ENCODE data around the gene CORO6. TPM values are rescaled to one million over a fixed set of nuclear protein-coding genes. Genes with fewer than 3 reads are reported as not detected.

CORO6 gene
- total and polyA plus RNA-seq, 10 of the 15 experiments (the other 5 are each of a cell fraction or from before 2014, with no cell fraction given): 0.26 to 5.0 (median 1.7) TPM; not detected in 1

DNA sequence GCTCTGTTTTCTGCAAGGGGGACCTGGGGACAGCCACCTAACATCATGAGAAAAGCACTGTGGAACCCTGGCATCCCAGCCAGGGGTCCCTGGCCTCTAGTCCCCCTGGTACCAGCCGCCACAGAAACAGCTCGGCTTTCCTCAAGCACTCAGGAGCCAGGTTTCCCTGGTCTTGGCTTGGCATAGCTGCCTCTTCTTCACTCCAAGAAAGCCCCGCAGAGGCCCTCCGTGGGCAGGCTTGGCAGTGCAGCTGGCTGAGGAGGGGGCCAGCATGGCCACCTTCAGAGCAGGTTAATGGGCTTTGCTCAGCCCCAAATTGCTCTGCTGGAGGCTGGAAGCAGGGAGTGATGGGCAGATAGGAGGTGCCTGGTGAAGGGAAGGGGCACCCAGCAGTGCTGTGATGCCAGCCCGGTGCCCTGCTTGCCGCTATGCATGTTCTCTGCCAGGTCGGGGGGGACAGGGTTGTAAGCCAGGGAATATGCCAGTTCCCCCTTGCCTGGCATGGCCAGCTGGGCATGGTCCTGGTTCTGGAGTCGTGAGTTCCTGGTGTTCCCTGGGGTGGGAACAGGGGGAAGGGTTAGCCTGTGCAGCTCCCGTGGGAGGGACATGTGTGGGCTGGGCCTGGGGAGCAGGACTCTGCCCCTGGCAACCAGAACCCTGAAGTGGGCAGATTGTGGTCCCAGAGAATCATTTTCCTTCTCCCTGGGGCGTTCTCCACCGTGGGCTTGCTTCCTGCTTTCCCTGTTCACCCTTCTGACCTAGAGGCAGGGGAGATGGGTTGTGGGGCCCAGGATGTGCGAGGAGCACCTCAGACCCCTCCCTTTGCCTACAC, 26.6 kb downstream of the CORO6 start:
- Histone ChIP-seq H3K79me2 (ENCODE audit: control insufficient read depth, insufficient read depth, low read length) (no peaks in the 10 kb centered on the region), H3K9ac (ENCODE audit: control insufficient read depth, insufficient read depth, low read length) (no peak overlapping the region), H3K27me3 (replicated peaks in 1 of 2; ENCODE audit: control insufficient read depth in 2 of 2, insufficient read depth in 2 of 2, low read length in 1 of 2) (no peaks in the 10 kb centered on the region; a peak in 1 of 4 replicates), H4K20me1 (ENCODE audit: control insufficient read depth, insufficient read depth) (no peaks in the 10 kb centered on the region), H3K27ac (ENCODE audit: control insufficient read depth, insufficient read depth) (no peak overlapping the region), H3K36me3 (ENCODE audit: control insufficient read depth in 2 of 2, insufficient read depth in 2 of 2, low read length in 1 of 2) (no peaks in the 10 kb centered on the region), H3K4me1 (ENCODE audit: control insufficient read depth, insufficient read depth, low read length) (peaks cover 32% of the 10 kb centered on the region), H3K4me3 (no peak overlapping the region), H3K4me2 (ENCODE audit: control insufficient read depth, insufficient read depth) (no peak overlapping the region), H3K9me3 (replicated peaks; ENCODE audit: control insufficient read depth, insufficient read depth, low read length) (no peaks in the 10 kb centered on the region), H2AFZ (ENCODE audit: control insufficient read depth, low read depth, low read length) (no peak overlapping the region)
- intact Hi-C loops (cut with micrococcal nuclease; ENCODE audit: unreplicated experiment): loop anchor here (10.0 kb wide), 1 partner anchor 231 kb away; no protein-coding TSS in a partner anchor
- no TSS peak for BruUV-seq (replicated peaks)
- ChIA-PET SMC1A (ENCODE audit: uncharacterized antibody, unreplicated experiment) (no interaction called here), POLR2A (no interaction called here), CTCF (interaction anchor here (0.8 to 1.8 kb wide), 2 partner anchors 16 to 17 kb away, joined by 3 to 7 read pairs; no protein-coding TSS in a partner anchor), RAD21 (ENCODE audit: unreplicated experiment) (no interaction called here)
- 62% methylated on average over 12 of the region's 12 CpGs for WGBS (ENCODE audit: insufficient coverage, insufficient replicate concordance, low lambda C conversion rate, missing lambda C conversion rate)
- in situ Hi-C loops (cut with MboI): no loop called here
- DNase-seq (ENCODE audit: low read depth, low spot score): no peak
- TF ChIP-seq IRF4 (IDR thresholded peaks at IDR 0.05; ENCODE audit: low read depth, low read length) (no peak), CBX3 (IDR thresholded peaks at IDR 0.05; ENCODE audit: borderline replicate concordance, low read depth) (no peak), SREBF2 (IDR thresholded peaks at IDR 0.05; ENCODE audit: low read length) (no peak), CREB1 (IDR thresholded peaks at IDR 0.05; ENCODE audit: low read depth) (no peak), TCF12 (IDR thresholded peaks at IDR 0.05; ENCODE audit: low read depth, low read length) (no peak), BACH1 (IDR thresholded peaks at IDR 0.05; ENCODE audit: borderline replicate concordance) (no peak), MXI1 (IDR thresholded peaks at IDR 0.05; ENCODE audit: low read depth, low read length) (no peak)
- TF ChIP-seq, protein P1, sequence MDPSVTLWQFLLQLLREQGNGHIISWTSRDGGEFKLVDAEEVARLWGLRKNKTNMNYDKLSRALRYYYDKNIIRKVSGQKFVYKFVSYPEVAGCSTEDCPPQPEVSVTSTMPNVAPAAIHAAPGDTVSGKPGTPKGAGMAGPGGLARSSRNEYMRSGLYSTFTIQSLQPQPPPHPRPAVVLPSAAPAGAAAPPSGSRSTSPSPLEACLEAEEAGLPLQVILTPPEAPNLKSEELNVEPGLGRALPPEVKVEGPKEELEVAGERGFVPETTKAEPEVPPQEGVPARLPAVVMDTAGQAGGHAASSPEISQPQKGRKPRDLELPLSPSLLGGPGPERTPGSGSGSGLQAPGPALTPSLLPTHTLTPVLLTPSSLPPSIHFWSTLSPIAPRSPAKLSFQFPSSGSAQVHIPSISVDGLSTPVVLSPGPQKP (IDR thresholded peaks at IDR 0.05; ENCODE audit: low read depth, low read length): no peak
- ATAC-seq: no peak
- FAIRE-seq: no peak
